H1 (cell line): ENCODE results near the gene LRRC42. TPM values are rescaled to one million over a fixed set of nuclear protein-coding genes. Genes with fewer than 3 reads are reported as not detected.

ENCODE experiments used
- CTCF ChIA-PET: fragments of 300-600 bp; sonication (Branson Sonifier 250); formaldehyde crosslinking; loops from one replicate; lab custom pipeline; 2021; ENCODE audit not compliant: partially characterized antibody; lab: Charles Lee
- POLR2A ChIA-PET: fragments of 300-600 bp; sonication (Branson Sonifier 250); formaldehyde crosslinking; loops from one replicate; lab custom pipeline; 2021; ENCODE audit warnings: inconsistent platforms; ENCODE audit not compliant: partially characterized antibody; lab: Charles Lee
- DNase-seq, 2 experiments: peaks; one replicate each; pipeline versions ENCODE4 v3.0.0 to v3.0.0-alpha.2; 2010 to 2022; ENCODE audit warnings: low spot score in 2 of 2, low read depth in 1 of 2, mixed read lengths in 1 of 2
- FAIRE-seq: peaks from 2 replicates; lab custom pipeline; 2011; peaks lifted over from hg19 to GRCh38; lab: Jason Lieb, UNC
- H2AFZ ChIP-seq: 2 replicates; pipeline ENCODE4 v1.8.1; 2012; ENCODE audit warnings: low read length, inconsistent platforms
- H2AK5ac ChIP-seq: 2 replicates; pipeline ENCODE4 v1.6.1; 2013; ENCODE audit warnings: low read depth, low read length
- H2BK120ac ChIP-seq: replicated peaks from 2 replicates; pipeline ENCODE3; 2013; ENCODE audit warnings: low read depth, low read length, inconsistent platforms
- H2BK12ac ChIP-seq: 2 replicates; pipeline ENCODE4 v1.6.1; 2013; ENCODE audit warnings: low read depth, low read length
- H2BK15ac ChIP-seq: 2 replicates; pipeline ENCODE4 v1.6.1; 2013; ENCODE audit warnings: low read length
- H2BK20ac ChIP-seq: 2 replicates; pipeline ENCODE4 v1.6.1; 2013; ENCODE audit warnings: low read length
- H2BK5ac ChIP-seq: 2 replicates; pipeline ENCODE4 v1.6.1; 2013; ENCODE audit warnings: low read depth, low read length
- H3K14ac ChIP-seq: 2 replicates; pipeline ENCODE4 v1.6.1; 2013; ENCODE audit warnings: inconsistent platforms; ENCODE audit not compliant: insufficient read length
- H3K18ac ChIP-seq: 2 replicates; pipeline ENCODE4 v1.6.1; 2013; ENCODE audit warnings: low read length; ENCODE audit errors: extremely low read depth
- H3K23ac ChIP-seq: 2 replicates; pipeline ENCODE4 v1.6.1; 2013; ENCODE audit warnings: inconsistent platforms; ENCODE audit not compliant: insufficient read length
- H3K23me2 ChIP-seq: 2 replicates; pipeline ENCODE4 v1.6.1; 2013; ENCODE audit warnings: low read depth, low read length
- H3K27ac ChIP-seq: 2 replicates; pipeline ENCODE4 v1.6.1; 2011; ENCODE audit warnings: low read depth, low read length, inconsistent platforms
- H3K27me3 ChIP-seq, 4 experiments: replicated peaks in 1 of 4; 1 replicate in 1 of 4; 2 replicates in 3 of 4; pipeline versions ENCODE4 v1.6.1 to v1.8.1; 2011 to 2013; ENCODE audit warnings: low read length in 3 of 4, mild to moderate bottlenecking in 3 of 4, inconsistent platforms in 2 of 4, mixed read lengths in 2 of 4, moderate library complexity in 1 of 4; ENCODE audit not compliant: control insufficient read depth in 3 of 4, insufficient read depth in 3 of 4; ENCODE audit errors: extremely low read depth in 1 of 4
- H3K36me3 ChIP-seq, 4 experiments: 2 replicates each; pipeline versions ENCODE4 v1.6.1 to v1.8.1; 2011 to 2013; ENCODE audit warnings: mild to moderate bottlenecking in 4 of 4, low read length in 3 of 4, moderate library complexity in 2 of 4, control low read depth in 1 of 4, inconsistent platforms in 1 of 4; ENCODE audit not compliant: insufficient read depth in 4 of 4, control insufficient read depth in 2 of 4
- H3K4ac ChIP-seq: replicated peaks from 2 replicates; pipeline ENCODE3; 2013; ENCODE audit warnings: low read length, low read depth, mixed read lengths, inconsistent platforms; ENCODE audit not compliant: insufficient read length
- H3K4me1 ChIP-seq, 4 experiments: replicated peaks in 1 of 4; 1 replicate in 1 of 4; 2 replicates in 3 of 4; pipeline versions ENCODE4 v1.6.1 to v1.8.1; 2011 to 2013; ENCODE audit warnings: low read length in 3 of 4, inconsistent platforms in 2 of 4, mixed read lengths in 1 of 4; ENCODE audit not compliant: insufficient read depth in 4 of 4, control insufficient read depth in 3 of 4
- H3K4me2 ChIP-seq, 2 experiments: 2 replicates each; pipeline versions ENCODE4 v1.6.1 to v1.8.1; 2011 to 2013; ENCODE audit warnings: low read depth in 2 of 2, low read length in 2 of 2, control low read depth in 1 of 2, inconsistent platforms in 1 of 2, mild to moderate bottlenecking in 1 of 2; ENCODE audit not compliant: insufficient read depth in 1 of 2
- H3K4me3 ChIP-seq, 4 experiments: fragments of 200-600, 300-600 bp in 1 of 4; sonication (generic), shearing (Covaris generic), sonication (Bioruptor Twin) in 1 of 4; 2 replicates each; pipeline versions ENCODE4 v1.5.1 to v1.8.1; 2011 to 2016; ENCODE audit warnings: low read length in 4 of 4, low read depth in 3 of 4, control low read depth in 2 of 4, inconsistent platforms in 2 of 4, mild to moderate bottlenecking in 2 of 4, mixed read lengths in 1 of 4, moderate library complexity in 1 of 4; ENCODE audit not compliant: insufficient read depth in 2 of 4; ENCODE audit errors: extremely low read depth in 1 of 4
- H3K56ac ChIP-seq: replicated peaks from 2 replicates; pipeline ENCODE3; 2013; ENCODE audit warnings: low read depth, mild to moderate bottlenecking, mixed read lengths, low read length, inconsistent platforms; ENCODE audit not compliant: insufficient read length
- H3K79me1 ChIP-seq: 2 replicates; pipeline ENCODE4 v1.6.1; 2013; ENCODE audit warnings: low read depth, low read length, control low read depth
- H3K79me2 ChIP-seq, 2 experiments: 2 replicates each; pipeline versions ENCODE4 v1.6.1 to v1.8.1; 2012 to 2013; ENCODE audit warnings: low read length in 2 of 2, mild to moderate bottlenecking in 2 of 2, inconsistent platforms in 1 of 2; ENCODE audit not compliant: insufficient read depth in 2 of 2, control insufficient read depth in 1 of 2
- H3K9ac ChIP-seq, 4 experiments: replicated peaks in 1 of 4; 1 replicate in 1 of 4; 2 replicates in 3 of 4; pipeline versions ENCODE4 v1.6.1 to v1.8.1; 2011 to 2013; ENCODE audit warnings: low read depth in 3 of 4, low read length in 3 of 4, control low read depth in 2 of 4, mild to moderate bottlenecking in 2 of 4, moderate library complexity in 2 of 4, inconsistent platforms in 1 of 4; ENCODE audit errors: extremely low read depth in 1 of 4
- H3K9me3 ChIP-seq, 2 experiments: 2 replicates each; pipeline versions ENCODE4 v1.6.1 to v1.8.1; 2012 to 2013; ENCODE audit warnings: mild to moderate bottlenecking in 2 of 2, moderate library complexity in 2 of 2, control low read depth in 1 of 2, inconsistent platforms in 1 of 2, low read depth in 1 of 2, low read length in 1 of 2, mixed read lengths in 1 of 2; ENCODE audit not compliant: insufficient read depth in 2 of 2
- H4K20me1 ChIP-seq, 2 experiments: replicated peaks in 1 of 2; 2 replicates each; pipeline versions ENCODE3 to v1.8.1; 2011 to 2013; ENCODE audit warnings: inconsistent platforms in 2 of 2, low read length in 2 of 2, mild to moderate bottlenecking in 1 of 2; ENCODE audit not compliant: insufficient read depth in 2 of 2, control insufficient read depth in 1 of 2
- H4K5ac ChIP-seq: 2 replicates; pipeline ENCODE4 v1.6.1; 2013; ENCODE audit warnings: low read length, low read depth, mixed read lengths, inconsistent platforms; ENCODE audit not compliant: insufficient read length
- H4K8ac ChIP-seq: 2 replicates; pipeline ENCODE4 v1.8.0; 2013; ENCODE audit warnings: mild to moderate bottlenecking, moderate library complexity, low read length, inconsistent platforms; ENCODE audit not compliant: insufficient read depth; ENCODE audit errors: extremely low read depth
- H4K91ac ChIP-seq: replicated peaks from 2 replicates; pipeline ENCODE3; 2013; ENCODE audit warnings: low read length, mixed read lengths, inconsistent platforms; ENCODE audit not compliant: insufficient read length
- ASH2L ChIP-seq: fragments of 200-600, 300-600 bp; sonication (generic); IDR thresholded peaks from one replicate; pipeline ENCODE4 v1.7.1; 2017; ENCODE audit warnings: low read length
- CREB1 ChIP-seq: IDR thresholded peaks from 2 replicates; pipeline ENCODE4 v1.6.1; 2012; ENCODE audit warnings: inconsistent platforms
- EGR1 ChIP-seq: IDR thresholded peaks from 2 replicates; pipeline ENCODE4 v1.6.1; 2011; ENCODE audit warnings: low read depth, low read length, borderline replicate concordance
- GABPA ChIP-seq: IDR thresholded peaks from 2 replicates; pipeline ENCODE4 v1.6.1; 2011; ENCODE audit warnings: mild to moderate bottlenecking, low read length, moderate library complexity, borderline replicate concordance; ENCODE audit not compliant: insufficient read depth
- JUN ChIP-seq: IDR thresholded peaks from 2 replicates; pipeline ENCODE4 v1.6.1; 2011; ENCODE audit warnings: low read depth, mild to moderate bottlenecking, improper control_type of control experiment, low read length
- KDM1A ChIP-seq: fragments of 200-600, 300-600 bp; sonication (generic); IDR thresholded peaks from 2 replicates; pipeline ENCODE4 v1.7.1; 2016; ENCODE audit warnings: mild to moderate bottlenecking, low read length, borderline replicate concordance
- NRF1 ChIP-seq: IDR thresholded peaks from 2 replicates; pipeline ENCODE4 v1.6.1; 2011; ENCODE audit warnings: mild to moderate bottlenecking, low read depth, low read length, improper control_type of control experiment
- RAD21 ChIP-seq, 2 experiments: IDR thresholded peaks in 1 of 2; conservative IDR thresholded peaks in 1 of 2; 2 replicates each; pipeline ENCODE4 v1.6.1; 2011; ENCODE audit warnings: low read depth in 2 of 2, low read length in 2 of 2, improper control_type of control experiment in 1 of 2, inconsistent platforms in 1 of 2, mild to moderate bottlenecking in 1 of 2, moderate library complexity in 1 of 2
- RFX5 ChIP-seq: IDR thresholded peaks from 2 replicates; pipeline ENCODE4 v1.6.1; 2011; ENCODE audit warnings: low read depth, low read length, improper control_type of control experiment, borderline replicate concordance
- RXRA ChIP-seq: IDR thresholded peaks from 2 replicates; pipeline ENCODE4 v1.6.1; 2011; ENCODE audit warnings: low read depth, mild to moderate bottlenecking, low read length, moderate library complexity; ENCODE audit not compliant: insufficient read depth
- SUZ12 ChIP-seq: fragments of 200-600 bp; sonication (generic); IDR thresholded peaks from 2 replicates; pipeline ENCODE4 v1.6.1; 2012; ENCODE audit warnings: mild to moderate bottlenecking, inconsistent platforms, low read length, moderate library complexity, mixed read lengths
- USF2 ChIP-seq: IDR thresholded peaks from 2 replicates; pipeline ENCODE4 v1.6.1; 2011; ENCODE audit warnings: low read length, improper control_type of control experiment
- WGBS, 2 experiments: shearing (Covaris generic) in 1 of 2; methylation state at CpG; one replicate each; pipeline versions ENCODE4 v1.1.6 to v1.1.7; 2013 to 2015; ENCODE audit warnings: low lambda C conversion rate in 2 of 2, mixed read lengths in 2 of 2, inconsistent platforms in 1 of 2, low coverage in 1 of 2, missing lambda C conversion rate in 1 of 2; ENCODE audit not compliant: insufficient replicate concordance in 2 of 2, insufficient coverage in 1 of 2, insufficient read length in 1 of 2; ENCODE audit errors: extremely low coverage in 1 of 2, missing lambda C conversion rate in 1 of 2; 5-methylcytosine and 5-hydroxymethylcytosine counted together
- polyA plus RNA-seq, 7 experiments: library from polyadenylated mRNA; depleted of rRNA in 3 of 7; stranded (reverse) in 5 of 7; unstranded in 2 of 7; fragments of >200 nt in 5 of 7; fragments of 200-250 nt in 2 of 7; gene quantifications; 1 replicate in 5 of 7; 2 replicates in 1 of 7; 4 replicates in 1 of 7; pipeline versions ENCODE4 v1.2.1 to v1.2.3, GENCODE V29; 2011 to 2013; ENCODE audit warnings: missing spikeins in 2 of 7, mixed read lengths in 2 of 7
- total RNA-seq: library from RNA; stranded (reverse); fragmentation: NEBNext Ultra II Directional; extraction: Animal tissue kit (Norgen Biotek cat#: 25700); gene quantifications from 2 replicates; pipeline ENCODE4 v1.2.1, GENCODE V29; 2021
- TF ChIP-seq, protein P1 (sequence below): IDR thresholded peaks from 2 replicates; pipeline ENCODE4 v1.6.1; 2012; ENCODE audit warnings: inconsistent platforms

LRRC42 gene
- total and polyA plus RNA-seq, 2 of the 8 experiments (the other 6 are each of a cell fraction or from before 2014, with no cell fraction given): 38.2 to 54.1 TPM

- no peak overlapping the region for H2BK12ac ChIP-seq
- no peak for FAIRE-seq
- TF ChIP-seq NRF1 (no peak), ASH2L (no peak), GABPA (no peak), CREB1 (no peak), RFX5 (no peak), RXRA (no peak), JUN (no peak), USF2 (no peak), RAD21 (IDR thresholded peaks at IDR 0.05 in 1 of 2, conservative IDR thresholded peaks at IDR 0.05 in 1 of 2; ENCODE audit: low read depth in 2 of 2, low read length in 2 of 2) (no peak), SUZ12 (no peak), EGR1 (no peak), KDM1A (no peak)
- TF ChIP-seq, protein P1, sequence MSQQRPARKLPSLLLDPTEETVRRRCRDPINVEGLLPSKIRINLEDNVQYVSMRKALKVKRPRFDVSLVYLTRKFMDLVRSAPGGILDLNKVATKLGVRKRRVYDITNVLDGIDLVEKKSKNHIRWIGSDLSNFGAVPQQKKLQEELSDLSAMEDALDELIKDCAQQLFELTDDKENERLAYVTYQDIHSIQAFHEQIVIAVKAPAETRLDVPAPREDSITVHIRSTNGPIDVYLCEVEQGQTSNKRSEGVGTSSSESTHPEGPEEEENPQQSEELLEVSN: no peak
Observed at GRCh38 chr1:54012008-54012325, 65.8 kb downstream of the LRRC42 start.

More at GRCh38 chr1:54012008-54012325, 65.8 kb downstream of the LRRC42 start:
- Histone ChIP-seq H4K20me1 (no peaks in the 10 kb centered on the region), H3K4me3 (no peak overlapping the region), H3K23ac (no peak overlapping the region), H2AK5ac (no peak overlapping the region), H4K5ac (no peak overlapping the region), H3K4me1 (peaks cover 0 to 3% (median 0%) of the 10 kb centered on the region in 4 experiments; a peak in 1 of 7 replicates), H3K9me3 (no peaks in the 10 kb centered on the region), H3K79me2 (no peaks in the 10 kb centered on the region), H2BK5ac (no peak overlapping the region), H3K27me3 (no peaks in the 10 kb centered on the region), H3K79me1 (no peaks in the 10 kb centered on the region), H2AFZ (no peak overlapping the region), H3K56ac (no peak overlapping the region), H2BK15ac (no peak overlapping the region), H2BK20ac (no peak overlapping the region), H3K9ac (no peak overlapping the region), H3K4ac (no peak overlapping the region), H3K23me2 (no peaks in the 10 kb centered on the region; the same call in 1 of the 2 replicates), H4K91ac (no peak overlapping the region), H3K18ac (no peak overlapping the region), H3K27ac (no peak overlapping the region), H3K14ac (no peak overlapping the region), H2BK120ac (no peak overlapping the region), H4K8ac (no peak overlapping the region), H3K4me2 (no peak overlapping the region), H3K36me3 (no peaks in the 10 kb centered on the region)
- DNase-seq: no peak
- ChIA-PET POLR2A (no interaction called here), CTCF (interaction anchor here (1.0 to 1.3 kb wide), 3 partner anchors 12 to 176 kb away, joined by 3 read pairs; no protein-coding TSS in a partner anchor)
- WGBS, 2 experiments: 91% methylated on average over 9 of the region's 9 CpGs; no CpG with 5 or more reads in 1 of the 2 experiments
